ENCODE measurements around the gene WWTR1. TPM values are rescaled to one million over a fixed set of nuclear protein-coding genes. Genes with fewer than 3 reads are reported as not detected.

WWTR1 gene
- 62.8 TPM for polyA plus RNA-seq (2013, experiment 1 of 2; ENCODE audit: insufficient read length)
- polyA plus RNA-seq (2013, experiment 2 of 2; ENCODE audit: insufficient read length) = 59.2 TPM

DNA sequence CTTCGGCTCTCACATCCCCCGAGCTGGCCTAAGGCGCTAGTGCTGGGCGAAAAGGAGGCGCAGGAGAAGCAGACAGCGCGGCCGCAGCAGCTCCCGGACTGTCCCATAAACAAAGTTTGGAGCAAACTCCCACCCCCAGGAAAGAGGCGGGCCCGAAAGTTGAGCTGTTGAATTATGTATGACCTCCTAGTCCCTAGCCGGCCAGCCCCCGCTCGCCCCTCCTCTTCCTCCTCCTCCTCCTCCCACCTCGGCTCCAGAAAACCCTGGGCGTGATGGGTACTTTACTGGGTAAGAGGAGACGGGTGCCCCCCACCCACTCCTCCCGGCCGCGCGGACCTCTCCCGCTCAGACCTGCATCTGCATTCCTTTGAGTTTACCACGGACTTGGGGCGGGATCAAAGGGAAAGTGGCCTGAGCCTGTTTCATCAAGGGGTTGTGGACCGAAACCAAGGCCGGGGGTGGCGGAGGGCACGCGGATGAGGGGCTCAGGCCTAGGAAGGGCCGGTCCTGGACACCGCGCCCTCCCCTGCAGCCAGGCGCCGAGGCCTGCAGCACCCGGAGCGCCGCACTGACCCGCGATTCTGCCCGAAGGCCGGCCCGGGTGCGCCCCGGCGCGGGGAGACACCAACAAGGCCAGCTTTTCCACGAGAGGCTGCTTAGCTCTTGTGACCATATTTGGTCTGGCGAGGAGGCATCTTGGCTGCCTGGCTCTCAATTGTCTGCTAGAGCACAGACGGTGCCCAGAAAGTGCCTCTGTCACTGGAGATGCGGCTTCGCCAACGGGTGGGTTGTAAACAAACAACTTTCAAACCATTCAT is at the start of gene WWTR1:
Gene WWTR1, minus strand, starts transcription at position 100 of the 818 bp plus-strand sequence. CDS start 719 bp downstream, outside the sequence.
- peak; percentile 97 for DNase-seq

DNA sequence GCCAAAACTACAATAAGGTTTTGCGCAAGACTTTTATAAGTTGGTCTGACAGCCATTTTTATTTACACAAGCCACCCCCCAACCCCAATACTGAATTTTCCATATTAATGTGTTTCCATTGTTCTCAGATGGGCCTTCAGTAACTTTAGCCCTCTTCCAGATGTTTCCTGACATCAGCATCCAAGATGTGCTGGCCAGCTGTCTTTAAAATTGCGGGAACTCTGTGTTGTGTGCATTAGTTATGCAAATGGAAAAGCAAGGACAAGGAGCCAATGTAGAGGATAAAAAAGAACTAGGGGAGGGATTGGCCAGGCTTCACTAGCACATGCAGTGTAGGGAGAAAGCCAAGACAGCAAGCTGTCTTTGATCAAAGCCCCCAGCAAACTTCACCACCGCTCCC is 49.1 kb upstream of the WWTR1 start:
- DNase-seq = peak; percentile 51

DNA sequence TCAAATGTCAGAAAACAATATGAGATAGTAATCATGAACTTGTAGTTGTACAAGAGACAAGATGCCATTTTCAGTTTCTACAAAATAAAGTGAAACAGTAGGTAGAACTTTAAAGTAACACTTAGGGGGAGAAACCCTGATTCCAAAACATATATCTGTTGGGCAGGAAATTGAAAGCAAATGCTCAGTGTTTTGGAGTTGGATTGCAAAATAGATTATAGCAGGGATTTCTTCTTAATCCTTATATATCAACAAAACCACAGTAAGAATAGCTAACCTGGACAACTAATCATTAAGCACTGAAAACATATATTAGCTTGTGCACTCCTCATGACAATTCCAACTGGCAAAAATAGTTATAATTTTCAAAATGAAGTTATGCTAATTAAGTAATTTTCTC is 47.6 kb upstream of the WWTR1 start:
- peak; percentile 6 for DNase-seq

DNA sequence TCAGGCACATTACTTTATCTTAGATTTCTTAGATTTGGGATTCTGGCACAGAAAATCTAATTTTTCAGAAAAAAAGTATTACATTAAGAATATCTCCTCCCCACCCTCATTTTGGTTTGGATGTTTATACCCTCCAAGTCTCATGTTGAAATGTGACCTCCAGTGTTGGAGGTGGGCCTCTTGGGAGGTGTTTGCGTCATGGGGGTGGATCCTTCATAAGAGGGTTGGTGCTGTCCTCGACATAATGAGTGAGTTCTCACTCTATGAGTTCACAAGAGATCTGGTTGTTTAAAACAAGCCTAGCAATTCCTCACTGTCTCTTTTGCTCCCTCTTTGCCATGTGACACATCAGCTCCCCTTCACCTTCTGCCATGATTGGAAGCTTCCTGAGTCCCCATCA is 45.6 kb upstream of the WWTR1 start:
- DNase-seq = peak; percentile 77

DNA sequence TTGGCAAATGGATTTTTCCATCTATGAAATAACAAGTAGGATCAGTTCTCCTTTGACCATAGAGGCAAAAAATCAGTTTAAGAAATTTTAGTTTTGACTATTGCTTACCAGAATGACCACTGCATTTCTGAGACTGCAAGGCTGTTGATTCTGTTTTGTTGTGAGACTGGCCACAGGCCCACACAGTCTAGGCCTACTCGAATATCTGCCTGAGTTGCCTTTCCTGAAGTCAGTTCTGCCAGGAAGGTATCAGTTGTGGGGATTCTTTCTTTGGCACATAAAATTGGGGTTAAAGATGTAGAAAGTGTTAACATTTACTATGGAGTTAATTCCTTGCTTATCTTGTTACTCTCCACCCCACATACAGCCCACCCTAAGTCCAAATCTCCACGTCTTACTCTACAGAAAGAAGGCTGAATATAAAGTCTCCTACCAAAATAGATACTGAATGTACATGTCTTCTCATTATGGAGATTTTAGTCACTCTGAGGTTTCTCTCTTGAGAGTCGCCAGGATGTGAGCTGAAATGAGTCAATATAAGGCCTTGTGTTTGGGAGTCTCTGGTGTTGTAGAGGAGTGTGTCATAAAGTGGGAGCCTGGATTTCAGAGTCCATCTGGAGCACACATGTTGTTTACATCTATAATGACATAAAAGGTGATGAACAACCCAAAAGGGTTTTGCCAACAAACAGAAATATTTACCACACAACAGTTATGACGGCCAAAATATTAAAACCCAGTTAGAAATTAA is 45.0 kb upstream of the WWTR1 start:
- DNase-seq = peak; percentile 94

DNA sequence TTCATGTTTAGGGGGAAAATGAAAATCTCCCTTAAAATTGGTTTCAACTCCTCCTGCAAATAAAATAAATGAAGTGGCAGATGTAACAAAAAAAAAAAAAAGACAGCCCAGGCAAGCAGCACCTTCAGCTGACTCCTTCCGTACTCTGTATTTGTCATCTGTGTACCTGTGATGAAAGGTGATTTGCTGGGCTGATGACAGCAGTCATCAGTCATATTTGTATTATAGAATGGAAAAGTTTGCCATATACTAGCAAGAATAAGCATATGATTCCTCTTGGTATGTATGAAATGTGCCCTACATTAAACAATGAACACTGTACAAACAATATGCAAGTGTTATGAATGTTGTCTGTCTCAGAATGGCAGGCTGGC is 44.1 kb upstream of the WWTR1 start:
- peak; percentile 3 for DNase-seq

DNA sequence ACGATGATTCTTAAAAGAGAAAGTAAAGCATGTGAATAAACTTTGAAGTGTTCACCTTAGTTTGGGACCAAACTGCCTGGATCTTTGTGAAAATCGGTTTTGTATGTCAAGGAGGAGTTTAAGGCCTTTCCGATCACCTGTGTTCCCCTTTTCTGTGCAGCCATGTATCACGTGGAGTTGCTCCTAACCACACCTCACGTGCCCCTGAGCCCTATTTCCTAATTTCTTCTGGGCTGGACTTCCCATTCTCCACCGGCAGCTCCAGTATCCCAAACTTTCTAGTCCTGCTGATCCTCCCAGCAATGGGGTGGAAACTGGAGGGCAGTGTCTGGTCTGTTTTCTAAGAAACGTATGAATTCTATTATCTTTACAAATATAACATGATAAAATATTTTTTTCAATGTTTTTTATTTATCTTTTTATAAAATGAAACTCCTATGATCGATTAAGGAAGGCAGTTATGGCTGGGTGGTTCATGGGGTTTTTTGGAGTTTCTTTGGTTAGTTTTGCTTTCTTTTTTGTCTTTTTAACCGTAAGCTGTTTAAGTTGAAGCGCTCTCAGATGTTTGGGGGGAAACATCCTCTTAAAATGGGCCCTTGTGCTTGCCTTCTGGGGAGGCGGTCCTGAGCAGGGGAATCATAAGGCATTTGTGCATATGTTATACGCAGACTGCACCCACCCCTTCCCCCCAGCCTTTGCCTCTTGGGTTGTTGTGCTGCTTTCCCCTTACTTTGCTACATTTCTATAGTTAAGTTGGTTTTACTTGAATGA is 43.6 kb upstream of the WWTR1 start:
- peak; percentile 48 for DNase-seq

DNA sequence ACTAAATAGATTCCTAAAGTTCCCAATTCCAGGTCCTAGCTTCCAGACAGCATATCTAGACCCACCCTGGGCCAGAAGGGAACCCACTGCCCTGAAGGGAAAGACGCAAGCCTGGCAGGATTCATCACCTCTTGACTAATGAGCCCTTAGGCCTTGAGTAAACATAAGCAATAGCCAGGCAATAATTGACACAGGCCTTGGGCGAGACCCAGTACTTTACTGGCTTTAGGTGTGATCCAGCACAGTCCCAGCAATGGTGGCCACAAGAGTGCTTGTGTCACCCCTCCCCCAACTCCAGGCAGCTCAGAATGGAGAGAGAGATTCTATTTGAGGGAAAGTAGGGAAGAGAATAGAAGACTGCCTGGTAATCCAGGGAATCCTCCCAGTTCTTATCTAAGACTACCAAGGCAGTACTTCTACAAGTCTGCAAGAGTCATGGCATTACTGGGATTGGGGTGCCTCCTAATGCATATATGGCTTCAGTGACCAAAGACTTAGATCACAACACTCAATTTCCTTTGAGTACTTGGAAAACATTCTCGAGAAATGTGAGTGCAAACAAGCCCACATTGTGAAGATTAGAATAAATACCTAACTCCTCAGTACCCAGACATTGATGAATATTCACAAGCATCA is 30.4 kb upstream of the WWTR1 start:
- no peak for DNase-seq

DNA sequence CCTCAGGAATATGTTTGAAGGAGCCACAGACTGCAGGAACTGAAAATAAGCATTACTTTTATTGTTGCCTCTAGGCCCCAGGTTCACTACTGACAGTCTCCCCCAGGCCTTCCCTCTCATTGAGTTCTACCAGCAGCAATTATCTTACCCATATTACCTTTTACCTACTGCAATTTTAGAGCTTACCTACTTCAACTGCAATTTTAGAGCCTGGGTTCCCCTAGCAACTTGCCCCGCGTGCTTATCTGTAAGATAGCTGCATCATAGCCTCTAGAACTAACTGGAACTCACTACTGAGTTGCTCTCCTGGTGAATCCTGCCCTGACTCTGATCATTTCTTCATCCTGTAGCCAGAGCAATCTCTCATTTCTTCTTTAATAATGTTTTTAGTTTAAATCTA is 29.2 kb upstream of the WWTR1 start:
- DNase-seq = no peak

DNA sequence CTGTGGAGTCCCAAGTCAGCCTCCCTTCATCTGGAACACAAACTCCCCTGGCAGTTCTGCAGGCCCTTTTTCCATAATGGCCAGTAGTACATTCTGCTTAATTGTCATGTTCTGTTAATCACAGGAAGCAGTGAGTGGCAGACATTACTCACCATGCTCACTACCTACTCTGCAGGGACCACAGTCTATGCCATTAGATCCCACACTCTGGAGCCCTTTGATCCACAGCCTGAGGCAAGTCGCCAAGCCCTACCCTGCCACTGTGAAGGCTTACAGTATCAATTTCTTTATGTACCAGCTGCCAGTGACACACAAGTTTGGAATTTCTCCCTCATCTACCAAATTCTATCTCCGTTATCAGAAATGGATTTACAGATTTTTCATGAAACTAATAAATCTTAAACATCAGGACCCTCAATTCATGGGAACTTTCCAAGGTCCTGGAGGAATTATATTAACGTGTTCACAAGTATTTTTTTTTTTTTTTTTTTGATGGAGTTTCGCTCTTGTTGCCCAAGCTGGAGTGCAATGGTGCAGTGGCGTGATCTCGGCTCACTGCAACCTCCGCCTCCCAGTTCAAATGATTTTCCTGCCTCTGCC is 20.6 kb upstream of the WWTR1 start:
- DNase-seq = no peak

DNA sequence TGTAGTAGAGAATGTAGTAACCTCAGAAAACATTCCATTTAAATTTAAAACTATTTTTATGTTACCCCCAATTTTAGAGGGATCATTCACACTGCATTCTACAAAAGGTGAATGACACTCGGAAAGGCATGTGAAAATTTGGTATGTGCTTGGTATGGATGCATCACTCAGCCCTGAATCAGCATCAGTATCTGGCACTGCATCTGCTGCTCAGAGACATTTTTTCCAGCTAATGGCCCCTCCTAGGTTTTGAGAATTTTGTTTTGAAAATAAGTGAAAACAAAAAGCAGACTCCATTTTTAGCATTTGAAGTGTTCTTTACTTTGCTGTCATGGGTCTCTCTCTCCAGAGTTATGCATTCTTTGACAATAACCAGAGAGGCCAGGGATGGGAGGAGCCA is 15.6 kb upstream of the WWTR1 start:
- DNase-seq = peak; percentile 65

DNA sequence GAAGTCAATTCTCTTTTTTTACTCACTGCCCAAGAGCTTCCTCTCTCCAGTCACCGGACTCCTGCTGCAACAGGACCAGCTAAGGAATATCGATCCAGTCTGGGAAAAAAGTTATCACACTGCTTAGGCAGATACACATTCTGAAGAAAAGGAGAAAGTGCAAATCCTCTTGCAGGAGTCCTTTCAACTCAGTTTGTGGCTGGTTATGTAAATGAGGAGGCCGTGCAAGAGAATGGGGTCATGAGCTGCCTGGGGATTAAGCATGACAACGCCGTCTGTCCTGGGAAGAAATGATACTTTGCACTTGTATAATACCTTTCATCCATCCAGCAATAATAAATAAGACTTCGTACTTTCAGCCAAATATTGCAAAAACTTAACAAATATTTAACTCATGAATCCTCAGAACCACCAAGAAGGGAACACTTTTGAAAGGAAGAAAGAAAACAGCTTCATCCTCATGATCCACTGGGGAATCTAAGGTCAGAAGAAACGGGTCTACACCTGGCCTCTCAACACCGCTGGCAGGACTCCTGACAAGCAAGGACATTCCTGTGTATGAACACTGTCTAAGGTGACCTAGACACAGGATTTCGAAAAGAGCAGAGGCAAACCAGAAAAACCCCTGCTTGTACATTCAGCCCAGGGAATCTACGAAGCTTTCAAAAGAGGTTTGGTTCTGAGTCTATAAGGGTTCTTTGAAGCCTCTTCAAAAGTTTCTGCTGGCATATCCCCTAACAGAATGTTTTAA is 13.1 kb upstream of the WWTR1 start:
- no peak for DNase-seq

DNA sequence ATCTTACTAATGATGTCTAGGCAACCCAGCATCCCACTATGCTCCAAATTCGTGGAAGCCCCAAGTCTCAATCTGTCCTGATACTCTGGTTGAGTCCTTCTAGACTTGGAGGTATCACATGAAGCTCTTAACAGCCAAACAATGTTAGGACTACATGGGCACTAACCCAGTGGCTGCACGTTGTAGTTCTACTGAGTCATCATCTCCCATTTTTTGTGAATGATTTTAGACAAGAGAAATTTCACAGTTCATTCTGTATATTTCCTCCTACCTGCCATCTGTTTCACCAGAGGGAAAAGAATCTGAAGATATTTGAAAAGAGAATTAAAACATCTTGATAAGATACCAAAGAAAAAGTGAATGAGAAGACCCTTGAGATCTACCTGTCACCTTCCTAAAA is 9.8 kb upstream of the WWTR1 start:
- no peak for DNase-seq

DNA sequence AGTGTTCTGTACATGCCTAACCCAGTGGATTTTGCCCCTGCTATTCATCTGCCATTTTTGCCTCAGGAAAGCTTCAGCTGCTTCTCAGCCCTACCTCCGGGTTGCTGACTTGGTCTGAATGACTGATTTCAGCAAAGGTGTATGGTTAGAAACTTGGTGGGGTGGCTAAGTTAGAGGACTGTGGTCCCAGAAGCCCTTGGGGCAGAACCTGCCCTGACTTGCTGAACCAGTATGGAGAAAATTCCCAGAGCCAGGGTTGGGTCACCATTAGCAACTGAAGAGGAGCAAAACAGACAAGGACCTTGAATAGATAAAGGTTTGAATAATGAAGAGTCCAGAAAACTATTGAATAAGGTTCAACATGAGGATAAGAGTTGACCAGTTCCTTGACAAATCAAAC is 6.1 kb upstream of the WWTR1 start:
- DNase-seq = no peak

DNA sequence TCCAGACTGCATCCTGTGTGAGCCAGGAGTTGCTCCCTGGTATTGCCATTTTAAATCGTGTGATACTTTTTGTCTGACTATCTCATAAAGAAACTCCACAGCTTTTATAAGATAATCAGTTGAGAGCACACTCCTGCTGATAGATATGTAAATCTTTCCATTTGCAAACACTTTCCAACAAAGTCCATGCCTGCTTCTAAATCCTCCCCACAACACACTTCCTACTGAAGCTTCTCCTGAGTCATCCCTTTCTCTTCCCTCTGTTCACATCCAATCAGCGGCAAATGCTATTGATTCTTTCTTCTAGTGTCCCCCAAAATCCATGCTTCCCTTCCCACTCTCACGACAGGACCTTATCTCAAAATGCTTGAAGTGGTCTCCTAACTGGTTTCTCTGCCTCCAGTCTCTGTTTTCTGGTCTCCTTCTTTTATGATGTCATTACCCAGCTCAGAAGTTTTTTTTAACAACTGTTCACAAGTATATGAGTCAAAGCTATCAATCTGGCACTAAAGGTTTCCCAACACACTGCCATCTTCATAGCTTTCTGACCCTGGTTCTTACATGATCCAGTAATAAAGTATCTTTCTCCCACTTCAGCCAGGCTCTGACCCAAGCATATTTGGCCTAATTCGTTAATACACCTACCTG is 4.5 kb upstream of the WWTR1 start:
- peak; percentile 30 for DNase-seq

DNA sequence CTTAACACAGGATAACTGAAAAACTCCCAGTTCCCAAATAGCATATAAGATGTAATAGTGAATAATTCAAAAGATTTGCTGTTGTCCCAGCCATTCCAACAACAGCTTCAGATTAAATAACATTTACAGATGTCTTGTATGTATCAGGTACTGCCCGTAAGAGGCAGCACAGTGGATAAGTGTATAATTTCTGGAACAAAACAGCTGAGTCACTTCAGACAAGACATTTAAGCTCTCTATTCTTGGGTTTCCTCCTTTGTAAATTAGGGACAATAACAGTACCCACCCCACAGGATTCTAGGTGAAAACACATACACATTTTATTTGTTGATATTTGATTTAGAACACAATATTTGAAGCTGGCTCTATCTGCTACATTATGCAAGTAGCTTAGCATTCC is 2.6 kb upstream of the WWTR1 start:
- DNase-seq = no peak

DNA sequence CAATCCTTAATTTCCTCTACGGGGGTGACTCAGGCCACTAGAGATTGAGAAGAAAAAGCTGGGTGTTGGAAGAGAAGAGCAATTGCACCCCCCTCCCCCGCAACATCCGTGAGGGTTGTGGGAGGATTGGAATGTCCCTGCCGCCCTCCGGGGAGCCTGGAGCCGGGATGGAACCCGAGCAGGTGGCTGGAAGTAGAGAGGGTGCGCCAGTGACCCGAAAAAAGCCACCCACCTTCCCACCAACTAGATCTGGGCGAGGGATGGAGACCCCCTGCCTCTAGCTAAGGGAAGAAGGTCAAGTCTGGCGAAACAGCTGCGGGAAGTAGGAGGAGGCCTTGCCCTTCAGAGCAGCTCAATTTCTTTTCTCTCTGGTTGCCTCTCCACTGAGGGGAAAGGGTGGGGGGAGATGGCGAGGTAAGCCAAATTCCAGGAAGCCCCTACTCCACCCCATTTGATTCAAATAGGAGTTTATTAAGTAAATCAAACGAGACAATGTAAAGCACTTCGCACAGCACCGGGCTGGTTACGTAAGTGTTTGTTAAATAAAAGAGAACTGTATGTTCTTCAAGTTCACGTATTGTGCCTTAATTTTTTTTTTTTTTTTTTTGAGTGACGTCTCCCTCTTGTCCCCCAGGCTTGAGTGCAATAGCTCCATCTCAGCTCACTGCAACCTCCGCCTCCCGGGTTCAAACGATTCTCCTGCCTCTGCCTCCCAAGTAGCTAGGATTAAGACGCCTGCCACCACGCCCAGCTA is 1.1 kb upstream of the WWTR1 start:
- no peak for DNase-seq

DNA sequence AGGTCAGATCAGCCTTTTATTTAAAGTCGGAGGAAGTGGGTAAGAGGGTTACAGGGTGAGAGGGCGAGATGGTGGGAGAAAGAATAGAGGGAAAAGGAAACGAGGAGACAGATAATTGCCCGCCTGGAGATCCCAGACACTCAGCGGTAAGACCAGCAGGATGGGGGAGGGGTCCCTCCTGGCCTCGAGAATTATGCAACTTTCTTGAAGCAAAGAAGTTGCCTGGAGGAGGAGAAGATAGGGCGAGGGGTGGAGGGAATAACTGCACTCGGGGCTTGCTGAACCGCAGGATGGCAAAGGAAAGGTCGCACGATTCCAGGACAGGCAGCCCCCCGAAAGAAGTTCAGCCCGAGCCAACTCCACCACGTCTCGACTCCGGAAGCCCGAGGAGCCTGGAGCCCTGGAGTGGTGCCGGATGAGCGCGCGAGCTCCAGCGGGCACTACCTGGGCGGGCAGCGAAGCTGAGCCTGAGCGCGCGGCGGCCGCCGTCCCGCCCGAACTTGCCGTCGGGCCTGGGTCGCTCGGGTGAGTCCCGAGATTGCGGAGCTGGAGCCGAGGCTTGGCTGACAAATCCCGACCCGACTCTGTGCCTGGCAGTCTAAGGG is 402 bp downstream of the WWTR1 start:
- DNase-seq = peak; percentile 73

DNA sequence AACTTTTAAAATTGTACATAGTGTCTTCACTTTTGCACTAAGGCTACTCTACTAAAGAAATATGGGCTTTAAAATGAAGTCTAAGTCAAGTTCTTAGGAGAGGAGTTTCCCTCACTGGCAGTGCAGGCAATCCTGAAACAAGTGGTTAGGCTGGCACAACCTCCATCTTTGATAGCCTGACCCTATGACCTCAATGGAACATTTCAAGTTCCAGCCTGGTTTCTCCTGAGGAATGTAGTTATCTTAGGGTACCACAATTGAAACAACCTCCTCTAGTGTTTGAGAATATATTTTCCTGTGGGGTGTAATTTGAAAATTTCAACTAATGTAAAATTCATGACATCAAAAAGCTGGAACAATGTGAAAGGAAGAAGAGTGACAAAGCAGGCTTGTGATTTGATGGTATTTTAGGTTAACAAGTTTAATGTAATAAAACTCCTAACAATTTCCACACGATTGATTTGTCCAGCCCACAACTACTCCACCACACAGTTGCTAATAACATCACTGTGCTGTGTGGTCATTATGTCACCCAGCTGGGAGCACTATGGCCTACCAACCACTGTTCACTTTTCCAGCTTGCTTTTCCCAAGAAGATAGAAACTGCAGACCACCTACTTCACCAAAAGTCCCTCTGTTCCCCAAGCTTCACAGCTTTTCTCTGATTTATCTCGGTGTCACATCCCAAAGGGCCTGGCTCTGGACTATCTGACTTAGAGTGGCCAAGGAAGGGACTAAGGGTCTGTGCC is 1.8 kb downstream of the WWTR1 start:
- no peak for DNase-seq

All from fibroblast of skin of abdomen (primary cell).